Measurements from ENCODE around the gene PLD2. TPM values are rescaled to one million over a fixed set of nuclear protein-coding genes. Genes with fewer than 3 reads are reported as not detected.

Gene PLD2
- total and polyA plus RNA-seq, 9 of the 15 experiments (the other 6 are each of a cell fraction or from before 2014, with no cell fraction given): 0.20 to 7.5 (median 3.3) TPM

- TF ChIP-seq, protein P1, sequence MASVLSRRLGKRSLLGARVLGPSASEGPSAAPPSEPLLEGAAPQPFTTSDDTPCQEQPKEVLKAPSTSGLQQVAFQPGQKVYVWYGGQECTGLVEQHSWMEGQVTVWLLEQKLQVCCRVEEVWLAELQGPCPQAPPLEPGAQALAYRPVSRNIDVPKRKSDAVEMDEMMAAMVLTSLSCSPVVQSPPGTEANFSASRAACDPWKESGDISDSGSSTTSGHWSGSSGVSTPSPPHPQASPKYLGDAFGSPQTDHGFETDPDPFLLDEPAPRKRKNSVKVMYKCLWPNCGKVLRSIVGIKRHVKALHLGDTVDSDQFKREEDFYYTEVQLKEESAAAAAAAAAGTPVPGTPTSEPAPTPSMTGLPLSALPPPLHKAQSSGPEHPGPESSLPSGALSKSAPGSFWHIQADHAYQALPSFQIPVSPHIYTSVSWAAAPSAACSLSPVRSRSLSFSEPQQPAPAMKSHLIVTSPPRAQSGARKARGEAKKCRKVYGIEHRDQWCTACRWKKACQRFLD (CRISPR knock-in tag; IDR thresholded peaks at IDR 0.05): no peak
- no peak for TF ChIP-seq POLR2A (conservative IDR thresholded peaks at IDR 0.05)
These were observed 35.3 kb upstream of the PLD2 start, which contains the start of gene TM4SF5 (continued) for GRCh38 chr17:4771519-4772234.

GRCh38 chr17:4772235-4772613, 34.7 kb upstream of the PLD2 start:
- Histone ChIP-seq H3K4me2 (ENCODE audit: insufficient read depth, low read length) (no peak overlapping the region), H3K9me1 (ENCODE audit: control insufficient read depth, insufficient read depth, low read length) (no peaks in the 10 kb centered on the region), H3K27me3 (ENCODE audit: control insufficient read depth in 2 of 2, insufficient read depth in 2 of 2, low read length in 2 of 2) (peaks cover 14 to 36% of the 10 kb centered on the region in 2 experiments), H3K9ac (ENCODE audit: insufficient read depth in 1 of 2, low read depth in 2 of 2, low read length in 2 of 2) (no peak overlapping the region), H4K20me1 (replicated peaks; ENCODE audit: control insufficient read depth, insufficient read depth, low read length) (no peaks in the 10 kb centered on the region), H3K36me3 (ENCODE audit: control insufficient read depth, insufficient read depth, low read length) (no peaks in the 10 kb centered on the region), H3K4me1 (replicated peaks in 1 of 2; ENCODE audit: control insufficient read depth in 2 of 2, insufficient read depth in 2 of 2, low read length in 2 of 2) (no peaks in the 10 kb centered on the region), H3K27ac (ENCODE audit: extremely low read depth, low read depth, low read length) (no peak overlapping the region), H3K4me3 (no peak overlapping the region), H3K9me3 (replicated peaks; ENCODE audit: control insufficient read depth, insufficient read depth, low read depth, low read length) (no peaks in the 10 kb centered on the region), H3K79me2 (ENCODE audit: control insufficient read depth, insufficient read depth, low read length) (no peaks in the 10 kb centered on the region), H2AFZ (ENCODE audit: low read depth, low read length) (no peak overlapping the region)
- TF ChIP-seq KDM4B (IDR thresholded peaks at IDR 0.05; ENCODE audit: borderline replicate concordance in 2 of 2, low read depth in 1 of 2) (no peak), ZNF766 (CRISPR knock-in tag; conservative IDR thresholded peaks at IDR 0.05) (no peak), ZNF655 (CRISPR knock-in tag; IDR thresholded peaks at IDR 0.05) (no peak), TAL1 (IDR thresholded peaks at IDR 0.05) (no peak), KAT8 (IDR thresholded peaks at IDR 0.05; ENCODE audit: low read depth) (no peak), FOXA3 (CRISPR knock-in tag; conservative IDR thresholded peaks at IDR 0.05 in 1 of 2, IDR thresholded peaks at IDR 0.05 in 1 of 2) (no peak), SAFB2 (IDR thresholded peaks at IDR 0.05; ENCODE audit: borderline replicate concordance, low read depth, low read length, severe bottlenecking) (no peak), ZKSCAN3 (CRISPR knock-in tag; IDR thresholded peaks at IDR 0.05) (no peak)
- TF ChIP-seq, protein P2, sequence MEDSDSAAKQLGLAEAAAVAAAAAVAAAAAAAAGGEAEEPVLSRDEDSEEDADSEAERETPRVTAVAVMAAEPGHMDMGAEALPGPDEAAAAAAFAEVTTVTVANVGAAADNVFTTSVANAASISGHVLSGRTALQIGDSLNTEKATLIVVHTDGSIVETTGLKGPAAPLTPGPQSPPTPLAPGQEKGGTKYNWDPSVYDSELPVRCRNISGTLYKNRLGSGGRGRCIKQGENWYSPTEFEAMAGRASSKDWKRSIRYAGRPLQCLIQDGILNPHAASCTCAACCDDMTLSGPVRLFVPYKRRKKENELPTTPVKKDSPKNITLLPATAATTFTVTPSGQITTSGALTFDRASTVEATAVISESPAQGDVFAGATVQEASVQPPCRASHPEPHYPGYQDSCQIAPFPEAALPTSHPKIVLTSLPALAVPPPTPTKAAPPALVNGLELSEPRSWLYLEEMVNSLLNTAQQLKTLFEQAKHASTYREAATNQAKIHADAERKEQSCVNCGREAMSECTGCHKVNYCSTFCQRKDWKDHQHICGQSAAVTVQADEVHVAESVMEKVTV (CRISPR knock-in tag; IDR thresholded peaks at IDR 0.05): no peak
- TF ChIP-seq, protein P3, sequence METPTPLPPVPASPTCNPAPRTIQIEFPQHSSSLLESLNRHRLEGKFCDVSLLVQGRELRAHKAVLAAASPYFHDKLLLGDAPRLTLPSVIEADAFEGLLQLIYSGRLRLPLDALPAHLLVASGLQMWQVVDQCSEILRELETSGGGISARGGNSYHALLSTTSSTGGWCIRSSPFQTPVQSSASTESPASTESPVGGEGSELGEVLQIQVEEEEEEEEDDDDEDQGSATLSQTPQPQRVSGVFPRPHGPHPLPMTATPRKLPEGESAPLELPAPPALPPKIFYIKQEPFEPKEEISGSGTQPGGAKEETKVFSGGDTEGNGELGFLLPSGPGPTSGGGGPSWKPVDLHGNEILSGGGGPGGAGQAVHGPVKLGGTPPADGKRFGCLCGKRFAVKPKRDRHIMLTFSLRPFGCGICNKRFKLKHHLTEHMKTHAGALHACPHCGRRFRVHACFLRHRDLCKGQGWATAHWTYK (CRISPR knock-in tag; IDR thresholded peaks at IDR 0.05): no peak
- intact Hi-C loops (cut with micrococcal nuclease): no loop called here
- WGBS (ENCODE audit: insufficient coverage, low coverage, missing lambda C conversion rate): 0% methylated on average over 7 of the region's 10 CpGs
- BruUV-seq (replicated peaks): no TSS peak
- CTCF ChIA-PET (ENCODE audit: low intra/inter-chr PET ratio): no interaction called here
- DNase-seq (ENCODE audit: extremely low read depth in 1 of 4, low spot score in 3 of 4) (no peak), FAIRE-seq (no peak), ATAC-seq (no peak)
- in situ Hi-C loops (cut with MboI): no loop called here
- POLR2A ChIA-PET: no interaction called here
